Mucosa of stomach (tissue), 1 donor: Measurements from ENCODE around the gene ZPBP.
"Not testable (repeated sequence)": the region's sequence is repeated elsewhere in the genome, so short reads cannot be mapped to it uniquely, and the experiment has no call there.

Source experiments
- H3K27me3 ChIP-seq: one replicate; pipeline ENCODE4 v1.7.0; 2013; ENCODE audit warnings: mild to moderate bottlenecking, low read length; ENCODE audit not compliant: control insufficient read depth, insufficient read depth
- H3K36me3 ChIP-seq: one replicate; pipeline ENCODE4 v1.7.0; 2013; ENCODE audit warnings: low read length; ENCODE audit not compliant: control insufficient read depth, insufficient read depth
- H3K4me1 ChIP-seq: one replicate; pipeline ENCODE4 v1.7.0; 2013; ENCODE audit warnings: mild to moderate bottlenecking, low read length; ENCODE audit not compliant: control insufficient read depth, insufficient read depth
- H3K4me3 ChIP-seq: one replicate; pipeline ENCODE4 v1.7.0; 2013; ENCODE audit warnings: low read length
- H3K9ac ChIP-seq: one replicate; pipeline ENCODE4 v1.7.0; 2013; ENCODE audit warnings: mild to moderate bottlenecking, low read length, moderate library complexity
- H3K9me3 ChIP-seq: one replicate; pipeline ENCODE4 v1.7.0; 2013; ENCODE audit warnings: mild to moderate bottlenecking, low read length, moderate library complexity; ENCODE audit not compliant: control insufficient read depth
- donor health status: Pancreatic carcinoma.

The ZPBP gene

GRCh38 chr7:50095634-50096033 is 2.6 kb upstream of the ZPBP start:
- H3K9ac ChIP-seq: no peak overlapping the region
- H3K4me3 ChIP-seq: no peak overlapping the region

GRCh38 chr7:50088463-50089129 is 4.5 kb downstream of the ZPBP start:
- Histone ChIP-seq H3K27me3 (no peaks in the 10 kb centered on the region), H3K4me1 (no peaks in the 10 kb centered on the region), H3K4me3 (no peak overlapping the region), H3K36me3 (no peaks in the 10 kb centered on the region), H3K9me3 (no peaks in the 10 kb centered on the region), H3K9ac (no peak overlapping the region)

More at GRCh38 chr7:50095634-50096033, 2.6 kb upstream of the ZPBP start:
- Histone ChIP-seq H3K36me3 (no peaks in the 10 kb centered on the region), H3K4me1 (no peaks in the 10 kb centered on the region), H3K9me3 (no peaks in the 10 kb centered on the region), H3K27me3 (no peaks in the 10 kb centered on the region)

GRCh38 chr7:50085344-50085743 is 7.7 kb downstream of the ZPBP start:
- Histone ChIP-seq H3K4me3 (no peak overlapping the region), H3K4me1 (no peaks in the 10 kb centered on the region), H3K9me3 (no peaks in the 10 kb centered on the region), H3K27me3 (no peaks in the 10 kb centered on the region), H3K9ac (no peak overlapping the region), H3K36me3 (no peaks in the 10 kb centered on the region)

DNA sequence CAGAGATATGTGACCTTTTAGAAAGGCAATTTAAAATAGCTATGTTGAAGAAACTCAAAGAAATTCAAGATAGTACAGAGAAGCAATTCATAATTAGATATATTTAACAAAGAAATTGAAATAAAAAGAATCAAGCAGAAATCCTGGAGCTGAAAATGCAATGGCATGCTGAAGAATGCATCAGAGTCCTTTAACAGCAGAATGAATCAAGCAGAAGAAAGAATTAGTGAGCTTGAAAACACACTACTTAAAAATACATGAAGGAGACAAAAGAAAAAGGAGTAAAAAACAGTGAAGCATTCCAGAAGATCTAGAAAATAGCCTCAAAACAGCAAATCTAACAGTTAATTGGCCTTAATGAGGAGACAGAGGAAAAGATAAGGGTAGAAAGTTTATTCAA is 20.0 kb downstream of the ZPBP start:
- Histone ChIP-seq H3K27me3 (no peaks in the 10 kb centered on the region), H3K9ac (no peak overlapping the region), H3K4me1 (no peaks in the 10 kb centered on the region), H3K36me3 (no peaks in the 10 kb centered on the region), H3K4me3 (no peak overlapping the region), H3K9me3 (no peaks in the 10 kb centered on the region)

- H3K9me3 ChIP-seq: no peaks in the 10 kb centered on the region
- H3K27me3 ChIP-seq: no peaks in the 10 kb centered on the region
- peak overlapping the region; percentile 28 for H3K4me3 ChIP-seq
- H3K9ac ChIP-seq: peak overlapping the region; percentile 59
- H3K4me1 ChIP-seq: no peaks in the 10 kb centered on the region
- H3K36me3 ChIP-seq: no peaks in the 10 kb centered on the region
Observed at GRCh38 chr7:50069613-50070012, 23.4 kb downstream of the ZPBP start.

- H3K4me3 ChIP-seq: peak overlapping the region; percentile 28
- no peaks in the 10 kb centered on the region for H3K36me3 ChIP-seq
- peak overlapping the region; percentile 59 for H3K9ac ChIP-seq
- no peaks in the 10 kb centered on the region for H3K4me1 ChIP-seq
- no peaks in the 10 kb centered on the region for H3K9me3 ChIP-seq
- H3K27me3 ChIP-seq: no peaks in the 10 kb centered on the region
Observed at GRCh38 chr7:50068850-50069551, 24.0 kb downstream of the ZPBP start.

DNA sequence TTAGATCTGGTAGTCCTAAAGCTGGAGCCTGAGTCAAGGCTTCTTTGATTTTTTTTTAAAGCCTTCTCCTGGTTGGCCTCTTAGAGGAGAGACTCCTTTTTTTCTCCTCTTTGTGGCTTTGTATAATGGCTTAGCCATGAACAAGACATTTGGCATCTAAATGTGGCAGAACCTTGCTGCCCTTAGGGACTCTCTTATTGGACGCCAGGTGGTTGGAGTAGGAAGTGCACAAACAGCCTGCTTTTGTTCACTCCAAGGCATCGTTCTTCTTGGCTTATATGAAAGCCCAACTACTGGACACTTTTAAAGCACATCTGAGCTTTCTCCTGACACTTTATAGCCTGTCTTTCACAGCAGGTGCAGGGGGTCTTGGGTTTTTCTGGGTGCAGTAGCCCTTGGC is 25.0 kb downstream of the ZPBP start:
- no peak overlapping the region for H3K4me3 ChIP-seq
- H3K36me3 ChIP-seq: no peaks in the 10 kb centered on the region
- no peak overlapping the region for H3K9ac ChIP-seq
- H3K4me1 ChIP-seq: no peaks in the 10 kb centered on the region
- H3K27me3 ChIP-seq: no peaks in the 10 kb centered on the region
- no peaks in the 10 kb centered on the region for H3K9me3 ChIP-seq

GRCh38 chr7:50062951-50063350 is 30.1 kb downstream of the ZPBP start:
- Histone ChIP-seq H3K9me3 (no peaks in the 10 kb centered on the region), H3K27me3 (no peaks in the 10 kb centered on the region), H3K9ac (no peak overlapping the region), H3K36me3 (no peaks in the 10 kb centered on the region), H3K4me3 (no peak overlapping the region), H3K4me1 (no peaks in the 10 kb centered on the region)

DNA sequence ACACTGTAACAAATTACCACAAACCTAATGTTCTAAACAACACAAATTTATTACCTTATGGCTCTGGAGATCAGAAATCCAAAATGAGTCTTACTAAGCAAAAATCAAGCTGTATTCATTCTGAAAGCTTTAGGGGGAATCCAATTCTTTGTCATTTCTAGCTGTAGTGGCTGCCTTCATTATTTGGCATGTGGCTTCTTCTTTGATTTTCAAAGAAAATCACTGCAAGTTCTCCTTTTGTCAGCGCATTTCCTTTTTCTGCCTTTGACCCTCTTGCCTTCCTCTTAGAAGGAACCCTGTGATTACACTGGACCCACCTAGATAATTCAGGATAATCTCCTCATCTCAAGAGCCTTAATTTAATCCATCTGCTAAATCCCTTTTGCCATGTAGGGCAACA is 36.9 kb downstream of the ZPBP start:
- Histone ChIP-seq H3K9ac (no peak overlapping the region), H3K27me3 (no peaks in the 10 kb centered on the region), H3K4me1 (no peaks in the 10 kb centered on the region), H3K36me3 (no peaks in the 10 kb centered on the region), H3K9me3 (no peaks in the 10 kb centered on the region), H3K4me3 (no peak overlapping the region)

GRCh38 chr7:50047716-50048115 is 45.3 kb downstream of the ZPBP start:
- Histone ChIP-seq H3K9me3 (no peaks in the 10 kb centered on the region), H3K9ac (no peak overlapping the region), H3K4me1 (no peaks in the 10 kb centered on the region), H3K36me3 (no peaks in the 10 kb centered on the region), H3K27me3 (no peaks in the 10 kb centered on the region), H3K4me3 (no peak overlapping the region)

GRCh38 chr7:50041165-50041564 is 51.9 kb downstream of the ZPBP start:
- not testable (repeated sequence) for H3K9ac ChIP-seq, H3K27me3 ChIP-seq, H3K36me3 ChIP-seq, H3K4me1 ChIP-seq, H3K4me3 ChIP-seq, H3K9me3 ChIP-seq

DNA sequence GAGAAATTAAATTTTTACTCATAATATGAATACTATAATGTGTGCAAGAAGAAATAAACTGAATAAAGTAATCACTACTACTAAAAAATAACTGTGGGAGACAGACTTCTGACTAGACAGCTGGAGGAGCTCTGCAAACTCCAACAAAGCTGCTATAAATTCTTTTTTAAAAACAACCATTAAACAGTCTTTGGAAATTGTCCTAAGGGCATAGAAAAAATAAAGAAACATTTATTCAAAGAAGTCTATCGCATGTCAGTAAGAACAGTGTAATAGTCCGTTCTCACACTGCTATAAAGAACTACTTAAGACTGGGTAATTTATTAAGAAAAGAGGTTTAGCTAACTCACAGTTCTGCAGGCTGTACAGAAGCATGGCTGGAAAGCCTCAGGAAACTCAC is 56.0 kb downstream of the ZPBP start:
- no peak overlapping the region for H3K4me3 ChIP-seq
- H3K9ac ChIP-seq: no peak overlapping the region
- H3K9me3 ChIP-seq: no peaks in the 10 kb centered on the region
- no peaks in the 10 kb centered on the region for H3K4me1 ChIP-seq
- H3K27me3 ChIP-seq: no peaks in the 10 kb centered on the region
- no peaks in the 10 kb centered on the region for H3K36me3 ChIP-seq
